ENCODE data around the gene ACTG1.

ACTG1 gene

DNA sequence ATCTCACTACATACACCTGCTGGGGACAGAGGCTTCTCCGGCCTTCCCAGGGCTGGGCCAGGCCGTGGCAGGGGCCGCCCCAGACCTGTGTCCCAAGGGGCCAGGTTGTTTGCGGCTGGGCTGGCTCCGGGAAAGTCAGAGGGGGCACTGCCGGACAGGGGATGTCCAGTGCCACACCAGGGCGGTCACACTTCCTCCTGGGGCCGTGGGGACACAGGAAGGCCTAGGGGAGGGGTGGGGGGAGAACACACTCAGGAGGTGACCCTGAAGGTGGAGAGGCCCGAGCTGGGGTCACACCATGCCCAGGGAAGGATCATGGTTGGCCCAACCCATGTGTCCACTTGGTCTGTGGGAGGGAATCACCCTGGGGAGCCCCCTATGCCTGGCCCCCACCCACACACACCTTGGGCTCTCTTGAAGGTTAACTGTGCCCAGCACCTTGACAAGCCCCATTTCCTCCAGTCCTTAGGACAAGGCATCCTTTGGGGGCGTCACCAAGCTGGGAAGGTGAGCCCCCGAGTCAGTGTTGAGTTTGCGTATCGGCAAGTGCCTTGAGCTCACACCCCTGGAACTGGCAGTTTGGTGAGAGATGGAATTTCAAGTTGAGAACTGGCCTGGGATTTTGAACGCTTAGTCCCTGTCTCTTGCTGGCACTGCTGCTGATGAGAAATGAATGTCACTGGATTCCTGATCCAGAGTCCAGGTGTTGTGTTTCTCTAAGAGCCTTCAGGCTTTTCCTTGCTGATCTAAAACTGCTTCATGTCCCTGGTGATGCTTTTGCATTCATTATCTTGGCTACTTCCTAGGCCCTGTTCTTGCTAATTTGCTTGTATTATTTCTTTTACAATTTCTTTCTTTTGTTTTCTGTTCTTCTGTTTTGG lies 7.7 kb upstream of the ACTG1 start:
- Histone ChIP-seq H3K9me3 (ENCODE audit: severe bottlenecking) (no peaks in the 10 kb centered on the region), H3K27me3 (ENCODE audit: insufficient read depth, poor library complexity, severe bottlenecking) (no peaks in the 10 kb centered on the region), H3K4me3 (ENCODE audit: severe bottlenecking) (no peak overlapping the region), H3K36me3 (ENCODE audit: low read depth) (no peaks in the 10 kb centered on the region), H3K27ac (ENCODE audit: poor library complexity, severe bottlenecking) (no peak overlapping the region), H3K4me1 (ENCODE audit: insufficient read depth, poor library complexity, severe bottlenecking) (peaks cover 5% of the 10 kb centered on the region)
- ATAC-seq (ENCODE audit: low read depth) (no peak), DNase-seq (ENCODE audit: low spot score) (peak; percentile 73)
- TF ChIP-seq, protein P1, sequence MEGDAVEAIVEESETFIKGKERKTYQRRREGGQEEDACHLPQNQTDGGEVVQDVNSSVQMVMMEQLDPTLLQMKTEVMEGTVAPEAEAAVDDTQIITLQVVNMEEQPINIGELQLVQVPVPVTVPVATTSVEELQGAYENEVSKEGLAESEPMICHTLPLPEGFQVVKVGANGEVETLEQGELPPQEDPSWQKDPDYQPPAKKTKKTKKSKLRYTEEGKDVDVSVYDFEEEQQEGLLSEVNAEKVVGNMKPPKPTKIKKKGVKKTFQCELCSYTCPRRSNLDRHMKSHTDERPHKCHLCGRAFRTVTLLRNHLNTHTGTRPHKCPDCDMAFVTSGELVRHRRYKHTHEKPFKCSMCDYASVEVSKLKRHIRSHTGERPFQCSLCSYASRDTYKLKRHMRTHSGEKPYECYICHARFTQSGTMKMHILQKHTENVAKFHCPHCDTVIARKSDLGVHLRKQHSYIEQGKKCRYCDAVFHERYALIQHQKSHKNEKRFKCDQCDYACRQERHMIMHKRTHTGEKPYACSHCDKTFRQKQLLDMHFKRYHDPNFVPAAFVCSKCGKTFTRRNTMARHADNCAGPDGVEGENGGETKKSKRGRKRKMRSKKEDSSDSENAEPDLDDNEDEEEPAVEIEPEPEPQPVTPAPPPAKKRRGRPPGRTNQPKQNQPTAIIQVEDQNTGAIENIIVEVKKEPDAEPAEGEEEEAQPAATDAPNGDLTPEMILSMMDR (IDR thresholded peaks at IDR 0.05; ENCODE audit: poor library complexity, severe bottlenecking) = no peak

DNA sequence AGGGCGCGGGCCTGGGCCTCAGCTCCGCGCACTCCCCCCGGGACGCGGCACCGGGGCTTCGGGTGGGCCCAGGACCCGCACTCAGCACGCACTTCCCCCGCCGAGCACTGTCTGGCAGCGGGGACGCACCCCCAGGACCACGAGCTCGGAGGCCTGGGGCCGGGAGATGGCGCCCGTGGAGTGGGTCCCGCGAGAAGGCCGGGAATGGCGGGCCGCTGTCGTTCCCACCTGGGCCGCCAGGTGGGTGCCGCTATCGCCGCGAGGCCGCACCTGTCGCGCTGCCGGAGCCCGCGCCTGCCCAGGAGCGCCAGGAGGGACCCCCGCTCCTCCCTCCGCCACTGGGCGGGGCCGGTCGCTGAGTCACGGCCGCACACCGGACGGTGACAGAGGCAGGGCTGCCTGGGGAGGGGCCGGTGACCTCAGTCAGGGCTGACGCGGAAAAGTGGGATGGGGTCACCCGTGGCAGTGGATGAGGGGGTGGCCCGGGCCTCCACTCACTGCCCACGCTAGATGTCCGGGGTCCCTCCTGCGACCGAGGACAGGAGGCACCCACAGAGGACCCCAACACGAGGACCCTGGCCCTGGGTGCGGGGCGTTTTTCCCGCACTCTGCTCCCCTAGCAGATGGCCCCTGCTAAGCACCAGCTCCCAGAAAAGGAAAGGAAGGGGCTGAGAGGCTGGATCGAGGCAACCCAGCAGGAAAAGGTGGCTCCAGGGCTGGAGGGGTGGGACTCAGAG lies 6.9 kb upstream of the ACTG1 start:
- Histone ChIP-seq H3K4me3 (ENCODE audit: severe bottlenecking) (peak overlapping the region; percentile 38), H3K9me3 (ENCODE audit: severe bottlenecking) (no peaks in the 10 kb centered on the region), H3K27me3 (ENCODE audit: insufficient read depth, poor library complexity, severe bottlenecking) (no peaks in the 10 kb centered on the region), H3K36me3 (ENCODE audit: low read depth) (no peaks in the 10 kb centered on the region), H3K4me1 (ENCODE audit: insufficient read depth, poor library complexity, severe bottlenecking) (peaks cover 5% of the 10 kb centered on the region), H3K27ac (ENCODE audit: poor library complexity, severe bottlenecking) (peak overlapping the region; percentile 16)
- peak; percentile 73 for DNase-seq (ENCODE audit: low spot score)
- TF ChIP-seq, protein P1 (IDR thresholded peaks at IDR 0.05; ENCODE audit: poor library complexity, severe bottlenecking) = peak; percentile 86
- ATAC-seq (ENCODE audit: low read depth) = peak; percentile 50

DNA sequence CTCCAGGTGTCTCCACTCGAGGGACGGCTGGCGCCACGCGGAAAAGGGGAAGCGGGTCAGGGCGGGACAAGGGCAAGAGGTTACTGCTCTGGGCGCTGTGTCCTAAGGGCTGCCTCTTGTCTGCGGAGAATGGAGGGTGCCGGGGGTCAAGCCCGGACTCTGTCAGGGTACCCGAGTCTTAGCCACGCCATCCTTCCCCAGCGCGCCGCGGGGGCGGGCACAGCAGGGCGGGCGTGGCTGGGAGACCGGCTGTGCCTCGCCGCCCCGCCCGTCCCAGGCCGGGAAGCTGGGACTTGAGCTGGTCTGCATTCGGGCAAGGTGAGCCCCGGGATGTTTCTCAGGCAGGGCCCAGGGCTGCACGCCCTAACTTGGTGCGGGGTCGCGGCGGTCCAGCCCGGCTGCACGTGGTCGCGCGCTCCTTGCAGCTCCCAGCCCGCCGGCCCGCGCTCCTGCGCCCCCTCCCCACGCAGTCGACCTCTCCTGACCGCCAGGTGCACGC lies 6.2 kb upstream of the ACTG1 start:
- H3K27ac ChIP-seq (ENCODE audit: poor library complexity, severe bottlenecking) = peak overlapping the region; percentile 16
- H3K4me1 ChIP-seq (ENCODE audit: insufficient read depth, poor library complexity, severe bottlenecking) = peaks cover 5% of the 10 kb centered on the region
- H3K27me3 ChIP-seq (ENCODE audit: insufficient read depth, poor library complexity, severe bottlenecking) = no peaks in the 10 kb centered on the region
- H3K9me3 ChIP-seq (ENCODE audit: severe bottlenecking) = no peaks in the 10 kb centered on the region
- no peaks in the 10 kb centered on the region for H3K36me3 ChIP-seq (ENCODE audit: low read depth)
- DNase-seq (ENCODE audit: low spot score) (peak; percentile 74), ATAC-seq (ENCODE audit: low read depth) (peak; percentile 46)
- TF ChIP-seq, protein P1 (IDR thresholded peaks at IDR 0.05; ENCODE audit: poor library complexity, severe bottlenecking) = no peak
- H3K4me3 ChIP-seq (ENCODE audit: severe bottlenecking) = peak overlapping the region; percentile 38

DNA sequence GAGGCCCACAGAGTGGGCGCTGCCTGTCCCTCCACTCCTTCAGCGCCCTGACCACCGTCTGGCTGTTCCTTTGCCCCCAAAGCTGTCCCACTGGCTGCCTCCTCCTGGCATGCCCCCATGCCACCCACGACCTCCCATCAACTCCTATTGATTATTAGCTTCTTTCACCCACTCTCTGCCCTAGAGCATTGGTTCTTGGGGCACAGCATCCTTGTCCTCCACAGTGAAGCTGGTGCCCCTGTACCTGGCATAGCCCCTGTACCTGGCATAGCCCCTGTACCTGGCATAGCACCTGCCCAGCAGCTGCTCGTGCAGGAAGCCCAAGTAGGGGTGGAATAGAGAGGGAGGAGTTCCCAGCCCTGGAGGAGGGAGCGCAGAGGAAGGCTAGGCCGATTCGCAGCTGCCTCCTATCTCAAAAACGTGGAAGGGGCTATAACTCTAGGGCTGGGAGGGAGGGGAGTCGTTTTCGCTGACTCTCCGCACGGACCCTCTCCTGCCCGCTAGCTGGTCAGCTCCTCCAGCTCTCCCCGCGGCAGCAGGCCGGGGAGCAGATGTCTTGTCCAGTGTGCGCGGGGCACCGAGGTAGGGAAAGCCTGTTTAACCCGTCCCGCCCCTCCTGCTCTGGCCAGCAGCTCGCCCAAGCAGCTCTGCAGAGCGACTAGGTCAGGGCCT lies 5.7 kb upstream of the ACTG1 start:
- peak overlapping the region; percentile 38 for H3K4me3 ChIP-seq (ENCODE audit: severe bottlenecking)
- H3K4me1 ChIP-seq (ENCODE audit: insufficient read depth, poor library complexity, severe bottlenecking) = peaks cover 5% of the 10 kb centered on the region

More for the DNA sequence above, 5.7 kb upstream of the ACTG1 start:
- ATAC-seq (ENCODE audit: low read depth) (peak; percentile 0; the same call in 1 of the 3 replicates), DNase-seq (ENCODE audit: low spot score) (peak; percentile 72)
- TF ChIP-seq, protein P1 (IDR thresholded peaks at IDR 0.05; ENCODE audit: poor library complexity, severe bottlenecking) = no peak
- no peaks in the 10 kb centered on the region for H3K36me3 ChIP-seq (ENCODE audit: low read depth)
- H3K27me3 ChIP-seq (ENCODE audit: insufficient read depth, poor library complexity, severe bottlenecking) = no peaks in the 10 kb centered on the region
- no peaks in the 10 kb centered on the region for H3K9me3 ChIP-seq (ENCODE audit: severe bottlenecking)
- H3K27ac ChIP-seq (ENCODE audit: poor library complexity, severe bottlenecking) = peak overlapping the region; percentile 16
